IPS-20b (cell line): ENCODE measurements around the gene RING1.

Source experiments
- H3K27ac ChIP-seq: one replicate; pipeline ENCODE4 v1.5.1; 2013; ENCODE audit warnings: low read length
- H3K27me3 ChIP-seq: 2 replicates; pipeline ENCODE4 v1.6.1; 2013; ENCODE audit warnings: mild to moderate bottlenecking, low read length, inconsistent platforms; ENCODE audit not compliant: insufficient read depth
- H3K36me3 ChIP-seq: 2 replicates; pipeline ENCODE4 v1.6.1; 2013; ENCODE audit warnings: low read depth, mild to moderate bottlenecking, inconsistent platforms, low read length, moderate library complexity; ENCODE audit not compliant: insufficient read depth
- H3K4me1 ChIP-seq: 2 replicates; pipeline ENCODE4 v1.6.1; 2013; ENCODE audit warnings: mild to moderate bottlenecking, control low read depth, inconsistent platforms, low read length, moderate library complexity; ENCODE audit not compliant: insufficient read depth
- H3K4me3 ChIP-seq: 2 replicates; pipeline ENCODE4 v1.5.1; 2013; ENCODE audit warnings: mild to moderate bottlenecking, low read length, inconsistent platforms
- H3K9ac ChIP-seq: 2 replicates; pipeline ENCODE4 v1.6.1; 2013; ENCODE audit warnings: low read depth, mild to moderate bottlenecking, inconsistent platforms, low read length, moderate library complexity
- H3K9me3 ChIP-seq: 2 replicates; pipeline ENCODE4 v1.6.1; 2013; ENCODE audit warnings: mild to moderate bottlenecking, low read depth, low read length, inconsistent platforms; ENCODE audit not compliant: insufficient read depth

The RING1 gene

DNA sequence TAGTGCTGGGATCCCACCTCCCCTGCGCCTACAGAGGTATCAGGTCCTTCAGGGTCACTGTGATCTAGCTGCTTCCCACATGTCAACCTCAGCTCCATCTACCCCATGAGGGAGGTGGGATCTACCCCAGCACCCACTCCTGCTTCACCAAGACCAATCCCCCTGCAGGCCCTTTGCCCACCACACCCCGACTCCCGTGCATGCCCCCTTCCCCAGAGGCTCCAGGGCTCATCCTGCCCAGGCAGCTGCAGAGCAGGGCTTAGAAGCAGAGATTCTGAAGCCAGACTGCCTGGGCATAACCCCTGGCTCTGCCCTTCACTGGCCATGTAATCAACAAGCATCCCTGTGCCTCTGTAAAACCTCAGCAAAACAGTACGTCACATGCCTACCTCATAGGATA lies 33.5 kb upstream of the RING1 start:
- Histone ChIP-seq H3K4me1 (no peaks in the 10 kb centered on the region; the same call in 1 of the 2 replicates), H3K9ac (no peak overlapping the region), H3K9me3 (no peaks in the 10 kb centered on the region), H3K4me3 (no peak overlapping the region), H3K36me3 (no peaks in the 10 kb centered on the region), H3K27me3 (no peaks in the 10 kb centered on the region), H3K27ac (no peak overlapping the region)

DNA sequence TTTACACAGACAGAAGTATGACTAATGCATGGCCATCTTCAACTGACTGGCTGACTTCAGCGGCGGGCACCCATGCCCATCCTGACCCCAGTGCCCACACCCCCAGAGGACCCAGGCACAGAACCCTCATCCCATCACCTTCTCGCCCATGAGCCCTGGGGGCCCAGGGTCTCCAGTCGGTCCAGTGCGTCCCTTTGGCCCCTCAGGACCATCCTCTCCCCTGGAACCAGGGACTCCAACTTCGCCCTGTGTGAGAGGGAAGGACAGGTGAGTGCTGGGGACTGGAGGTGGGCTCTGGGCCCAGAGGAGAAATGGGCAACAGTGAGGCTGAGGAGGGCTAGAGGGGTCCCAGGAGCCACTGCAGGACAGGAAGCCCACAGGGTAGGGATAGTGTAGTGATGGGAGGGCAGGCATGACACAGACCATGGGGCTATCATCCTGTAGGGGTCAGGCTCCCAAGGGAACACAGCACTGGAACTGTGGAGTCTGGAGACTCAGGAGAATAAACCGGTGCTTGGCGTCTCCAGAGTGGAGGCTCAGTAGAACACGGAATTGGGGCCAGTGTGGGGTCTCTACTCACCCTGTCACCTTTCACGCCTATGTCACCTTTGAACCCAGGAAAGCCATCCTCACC lies 32.7 kb upstream of the RING1 start:
- H3K9me3 ChIP-seq, result no peaks in the 10 kb centered on the region
- no peaks in the 10 kb centered on the region for H3K36me3 ChIP-seq
- H3K9ac ChIP-seq, result no peak overlapping the region
- no peaks in the 10 kb centered on the region for H3K27me3 ChIP-seq
- no peak overlapping the region for H3K27ac ChIP-seq
- no peaks in the 10 kb centered on the region; the same call in 1 of the 2 replicates for H3K4me1 ChIP-seq
- no peak overlapping the region for H3K4me3 ChIP-seq

DNA sequence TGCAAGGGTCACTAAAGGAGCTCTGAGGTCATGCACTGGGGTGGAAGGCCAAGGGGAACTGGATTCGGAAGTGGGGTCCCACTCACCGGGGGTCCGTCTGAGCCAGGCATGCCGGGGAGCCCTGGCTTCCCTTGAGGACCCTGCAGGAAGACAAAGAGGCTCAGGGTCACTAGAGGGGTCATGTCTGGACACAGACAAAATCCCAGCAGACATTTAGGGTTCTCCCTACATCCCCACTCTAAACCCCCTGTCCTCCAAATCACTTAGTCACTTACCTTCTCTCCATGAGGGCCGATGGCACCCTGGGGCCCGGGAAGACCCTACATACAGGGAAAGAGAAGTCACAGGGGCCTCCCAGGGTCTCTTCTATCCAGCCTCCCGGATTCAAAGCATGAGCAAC lies 31.4 kb upstream of the RING1 start:
- no peaks in the 10 kb centered on the region for H3K27me3 ChIP-seq

DNA sequence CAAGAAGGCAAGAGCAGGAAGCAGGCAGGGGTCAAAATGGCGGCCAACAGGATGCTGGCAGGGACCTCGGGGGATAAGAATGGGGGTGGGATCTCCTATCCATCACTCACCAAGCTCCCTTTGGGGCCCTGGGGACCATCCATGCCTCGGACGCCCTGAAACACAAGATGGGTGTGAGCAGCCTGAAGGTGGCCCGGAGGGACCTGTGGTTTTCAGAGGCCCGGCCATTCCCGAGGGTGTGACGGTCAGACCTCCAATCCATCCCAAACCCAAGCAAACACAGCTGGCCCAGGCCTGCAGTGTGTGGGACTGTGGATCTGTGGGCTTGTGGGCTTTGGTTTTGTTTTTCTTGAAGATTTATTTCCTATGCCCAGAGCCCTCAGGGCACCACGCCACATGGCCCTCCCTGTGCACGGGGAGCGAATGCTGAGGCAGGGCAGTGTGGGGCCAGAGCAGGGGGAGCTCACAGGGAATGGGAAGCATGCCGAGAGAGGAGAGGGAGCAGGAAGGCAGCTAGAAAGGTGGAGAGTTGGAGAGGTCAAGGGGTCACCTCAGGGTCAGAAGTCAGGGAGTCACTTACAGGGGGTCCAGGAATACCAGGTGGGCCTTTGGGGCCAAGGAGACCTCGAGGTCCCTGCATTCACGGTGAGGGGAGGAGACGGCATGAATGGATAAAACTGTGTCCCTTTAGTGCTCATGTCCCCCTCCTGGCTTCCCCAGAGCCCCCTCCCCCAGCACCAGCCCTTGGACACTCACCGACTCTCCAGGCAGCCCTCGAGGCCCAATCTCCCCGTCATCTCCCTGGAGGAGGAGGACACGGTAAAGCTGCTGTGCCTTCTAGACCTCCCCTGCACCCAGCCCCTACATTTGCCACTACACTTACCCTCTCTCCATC lies 30.5 kb upstream of the RING1 start:
- H3K4me1 ChIP-seq, result no peaks in the 10 kb centered on the region; the same call in 1 of the 2 replicates
- no peak overlapping the region for H3K4me3 ChIP-seq
- H3K36me3 ChIP-seq, result no peaks in the 10 kb centered on the region
- H3K9ac ChIP-seq, result no peak overlapping the region
- H3K27ac ChIP-seq, result no peak overlapping the region
- H3K9me3 ChIP-seq, result no peaks in the 10 kb centered on the region
- no peaks in the 10 kb centered on the region for H3K27me3 ChIP-seq

More for the DNA sequence above, 31.4 kb upstream of the RING1 start:
- Histone ChIP-seq H3K36me3 (no peaks in the 10 kb centered on the region), H3K27ac (no peak overlapping the region), H3K9me3 (no peaks in the 10 kb centered on the region), H3K9ac (no peak overlapping the region), H3K4me3 (no peak overlapping the region), H3K4me1 (no peaks in the 10 kb centered on the region; the same call in 1 of the 2 replicates)

DNA sequence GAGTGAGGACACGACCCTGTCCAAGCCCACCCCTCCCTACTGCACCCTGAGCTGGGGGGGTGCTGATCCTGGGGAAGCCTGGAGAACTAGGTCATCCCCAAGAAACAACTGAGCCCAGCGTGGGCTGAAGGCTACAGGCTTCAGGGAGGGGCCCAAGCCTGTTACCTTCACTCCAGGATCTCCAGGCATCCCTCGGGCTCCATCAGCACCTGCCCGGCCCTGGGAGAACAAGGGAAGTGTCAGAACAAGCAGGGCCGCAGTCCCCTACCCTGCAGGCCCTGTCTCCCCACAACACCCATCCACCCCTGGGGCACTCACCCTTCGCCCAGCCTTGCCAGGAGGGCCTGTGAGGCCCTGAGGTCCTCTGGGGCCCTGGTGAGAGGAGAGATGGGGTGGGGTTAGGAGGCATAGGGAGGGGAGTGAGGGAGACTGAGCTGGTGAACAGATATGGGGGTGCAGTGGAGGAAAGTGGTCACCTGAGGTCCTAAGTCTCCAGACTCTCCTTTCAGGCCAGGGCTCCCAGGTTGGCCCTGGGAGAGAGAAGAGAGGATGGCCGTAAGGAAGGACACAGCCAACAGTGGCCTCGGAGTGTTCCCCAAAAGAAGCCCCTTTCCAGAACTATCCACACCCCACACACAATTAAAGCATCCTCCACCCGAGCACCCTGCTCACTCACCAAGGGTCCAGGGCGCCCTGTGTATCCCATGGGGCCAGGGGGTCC lies 29.4 kb upstream of the RING1 start:
- Histone ChIP-seq H3K27ac (no peak overlapping the region), H3K27me3 (no peaks in the 10 kb centered on the region), H3K36me3 (no peaks in the 10 kb centered on the region), H3K9me3 (no peaks in the 10 kb centered on the region), H3K4me3 (no peak overlapping the region), H3K4me1 (no peaks in the 10 kb centered on the region), H3K9ac (no peak overlapping the region)

DNA sequence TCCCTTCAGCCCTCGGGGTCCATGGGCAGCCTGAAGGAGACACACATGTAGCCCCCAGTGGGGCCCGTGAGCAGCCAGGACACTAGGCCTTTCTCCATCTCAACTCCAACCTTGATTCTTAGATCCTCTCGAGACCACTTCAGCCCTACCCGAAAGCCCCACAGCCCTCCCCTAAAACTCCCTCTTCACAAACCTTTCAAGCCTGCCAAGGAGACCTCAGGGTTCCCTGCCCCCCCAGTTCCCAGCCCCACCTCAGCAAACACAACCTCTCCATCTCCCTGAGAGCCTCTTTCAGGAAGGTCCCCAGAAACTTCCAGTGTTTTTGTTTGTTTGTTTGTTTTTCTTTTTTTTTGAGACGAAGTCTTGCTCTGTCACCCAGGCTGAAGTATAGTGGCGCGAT lies 27.2 kb upstream of the RING1 start:
- Histone ChIP-seq H3K9me3 (no peaks in the 10 kb centered on the region), H3K27me3 (peaks cover 5% of the 10 kb centered on the region; the same call in 1 of the 2 replicates), H3K9ac (no peak overlapping the region), H3K27ac (no peak overlapping the region), H3K36me3 (no peaks in the 10 kb centered on the region), H3K4me1 (no peaks in the 10 kb centered on the region), H3K4me3 (no peak overlapping the region)

DNA sequence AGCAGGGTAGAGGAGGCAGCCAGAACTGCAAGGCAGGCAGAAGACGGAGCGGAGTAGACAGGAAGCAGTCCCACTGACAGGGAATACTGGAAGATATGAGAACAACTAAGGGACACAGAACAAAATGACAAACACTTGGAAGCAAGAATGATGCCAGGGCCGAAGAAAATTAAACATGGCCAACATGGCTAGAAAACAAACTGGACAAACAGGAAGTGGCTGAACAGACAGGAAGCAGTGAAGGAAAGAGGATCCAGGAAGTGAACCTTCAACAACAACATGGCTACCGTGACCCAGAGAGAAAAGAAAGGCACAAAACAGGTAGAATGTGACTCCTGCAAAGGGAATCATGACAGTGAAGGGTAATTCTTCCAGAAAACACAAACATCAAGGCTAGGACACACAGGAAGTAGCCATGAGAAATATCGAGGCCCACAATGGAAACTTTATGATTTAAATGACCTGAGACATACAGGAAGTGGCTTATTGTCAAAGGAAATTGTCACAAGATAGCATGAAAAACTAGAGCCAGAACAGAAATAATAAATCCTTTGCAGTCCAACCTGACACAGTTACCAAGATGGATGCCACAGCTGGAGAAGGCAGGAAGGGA lies 25.1 kb upstream of the RING1 start:
- H3K4me1 ChIP-seq, result no peaks in the 10 kb centered on the region
- H3K9me3 ChIP-seq, result no peaks in the 10 kb centered on the region
- H3K9ac ChIP-seq, result no peak overlapping the region
- peaks cover 20% of the 10 kb centered on the region; the same call in 1 of the 2 replicates for H3K27me3 ChIP-seq
- no peak overlapping the region for H3K4me3 ChIP-seq
- H3K27ac ChIP-seq, result no peak overlapping the region
- no peaks in the 10 kb centered on the region for H3K36me3 ChIP-seq

DNA sequence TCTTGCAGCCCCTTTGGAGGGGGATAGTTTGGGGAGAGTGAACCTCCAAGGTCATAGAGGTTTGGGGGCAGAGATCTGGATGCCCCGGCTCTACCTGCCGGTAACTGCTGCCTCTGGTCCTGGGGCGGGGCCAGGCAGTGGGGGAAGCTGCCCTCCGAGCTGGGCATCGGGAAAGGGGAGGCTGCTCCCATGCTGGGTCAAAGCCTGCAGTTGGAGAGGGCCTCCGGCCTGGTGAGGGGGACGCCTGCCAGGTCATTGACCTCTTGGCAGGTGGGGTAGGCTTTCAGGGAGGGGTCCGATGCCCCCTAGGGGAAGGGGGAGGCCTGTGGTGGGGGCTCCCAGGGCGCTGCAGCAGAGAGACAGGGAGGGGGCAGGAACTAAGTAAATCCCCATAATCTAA lies 23.1 kb upstream of the RING1 start:
- H3K27me3 ChIP-seq, result peaks cover 31% of the 10 kb centered on the region
- H3K9me3 ChIP-seq, result no peaks in the 10 kb centered on the region
- no peak overlapping the region for H3K9ac ChIP-seq
- H3K4me3 ChIP-seq, result no peak overlapping the region
- H3K36me3 ChIP-seq, result no peaks in the 10 kb centered on the region
- H3K4me1 ChIP-seq, result no peaks in the 10 kb centered on the region
- no peak overlapping the region for H3K27ac ChIP-seq

DNA sequence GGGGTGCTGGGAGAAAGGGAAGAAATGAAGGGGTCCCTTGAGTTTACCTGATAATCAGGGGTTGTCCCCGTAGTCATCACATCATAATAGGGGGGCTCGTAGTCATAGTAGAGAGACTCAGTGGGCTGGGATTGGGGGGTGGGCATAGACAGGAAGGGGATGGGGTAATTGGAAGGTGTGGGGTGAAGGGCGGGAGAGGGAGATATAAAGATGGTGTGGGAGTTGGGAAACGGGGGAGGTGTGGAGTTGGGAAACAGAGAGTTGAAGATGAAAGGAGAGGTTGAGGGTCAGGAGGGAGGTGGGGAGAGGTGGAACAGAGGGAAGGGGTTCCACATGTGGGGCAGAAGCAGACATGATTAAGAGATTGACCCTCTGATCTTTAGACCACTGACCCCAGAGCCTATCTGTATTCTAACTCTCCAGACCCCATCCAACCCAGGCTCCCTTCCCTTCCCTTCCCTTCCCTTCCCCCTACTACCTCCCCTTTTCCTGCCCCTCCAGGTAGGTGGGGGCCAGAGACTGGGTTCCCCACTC lies 22.6 kb upstream of the RING1 start:
- no peaks in the 10 kb centered on the region for H3K36me3 ChIP-seq
- H3K27me3 ChIP-seq, result peaks cover 37% of the 10 kb centered on the region
- no peaks in the 10 kb centered on the region for H3K9me3 ChIP-seq
- H3K4me1 ChIP-seq, result no peaks in the 10 kb centered on the region
- no peak overlapping the region for H3K4me3 ChIP-seq
- no peak overlapping the region for H3K9ac ChIP-seq
- no peak overlapping the region for H3K27ac ChIP-seq

DNA sequence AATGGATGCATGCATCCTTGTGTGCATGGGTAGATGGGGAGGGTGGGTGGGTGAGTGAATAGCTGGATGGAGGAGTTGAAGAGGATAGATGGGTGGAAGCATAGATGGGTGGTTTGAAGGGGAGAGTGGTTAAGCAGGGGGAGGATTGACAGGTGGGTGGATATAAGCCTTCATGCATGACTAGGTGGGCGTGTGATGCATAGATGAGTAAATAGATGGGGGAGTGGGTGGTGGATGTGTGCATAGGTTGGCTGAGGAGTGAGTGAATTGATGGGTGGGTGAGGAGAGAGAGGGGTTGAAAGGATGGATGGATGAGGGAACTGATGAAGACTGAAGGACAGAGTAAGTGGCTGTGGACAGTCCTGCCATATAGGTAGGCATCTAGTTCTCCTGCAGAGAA lies 20.5 kb upstream of the RING1 start:
- H3K36me3 ChIP-seq, result no peaks in the 10 kb centered on the region
- H3K4me1 ChIP-seq, result peaks cover 6% of the 10 kb centered on the region; the same call in 1 of the 2 replicates
- H3K9me3 ChIP-seq, result no peaks in the 10 kb centered on the region
- peaks cover 57% of the 10 kb centered on the region for H3K27me3 ChIP-seq
- no peak overlapping the region for H3K4me3 ChIP-seq
- H3K9ac ChIP-seq, result no peak overlapping the region
- H3K27ac ChIP-seq, result no peak overlapping the region

DNA sequence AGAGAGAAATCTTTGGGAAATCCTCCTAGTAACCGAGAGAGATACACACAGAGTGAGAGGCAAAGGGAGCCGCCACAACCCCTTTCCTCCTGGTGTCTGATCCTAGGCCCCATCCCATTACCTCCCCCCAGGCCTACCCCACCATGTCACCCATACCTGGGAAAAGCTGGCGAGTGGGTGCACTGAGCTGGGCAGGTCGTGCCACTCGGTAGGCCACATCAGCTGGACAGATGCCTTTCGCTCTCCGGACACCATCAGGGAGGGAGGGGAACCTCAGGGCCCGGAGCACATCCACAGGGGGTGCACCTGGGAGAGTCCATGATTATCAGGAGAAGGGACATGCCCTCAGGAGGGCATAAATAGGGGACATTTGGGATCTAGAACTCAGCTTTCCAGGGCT lies 19.1 kb upstream of the RING1 start:
- Histone ChIP-seq H3K36me3 (peaks cover 1% of the 10 kb centered on the region; the same call in 1 of the 2 replicates), H3K4me3 (no peak overlapping the region), H3K4me1 (peaks cover 6% of the 10 kb centered on the region; the same call in 1 of the 2 replicates), H3K9me3 (no peaks in the 10 kb centered on the region), H3K9ac (no peak overlapping the region), H3K27me3 (peaks cover 59% of the 10 kb centered on the region), H3K27ac (no peak overlapping the region)
